ENCODE measurements around the gene TLNRD1. TPM values are rescaled to one million over a fixed set of nuclear protein-coding genes. Genes with fewer than 3 reads are reported as not detected.

The TLNRD1 gene
- polyA plus RNA-seq, 1 donor (not counting 4 experiments of a cell fraction or from before 2014, with no cell fraction given): 3.1 TPM

GRCh38 chr15:81018197-81018596 is 17.5 kb downstream of the TLNRD1 start:
- no peaks in the 10 kb centered on the region for H3K9me1 ChIP-seq (ENCODE audit: control insufficient read depth, extremely low read depth, insufficient read depth, low read length)
- no peak overlapping the region for H3K9ac ChIP-seq (ENCODE audit: control insufficient read depth, extremely low read depth, insufficient read depth, low read length)
- TF ChIP-seq, protein P1, sequence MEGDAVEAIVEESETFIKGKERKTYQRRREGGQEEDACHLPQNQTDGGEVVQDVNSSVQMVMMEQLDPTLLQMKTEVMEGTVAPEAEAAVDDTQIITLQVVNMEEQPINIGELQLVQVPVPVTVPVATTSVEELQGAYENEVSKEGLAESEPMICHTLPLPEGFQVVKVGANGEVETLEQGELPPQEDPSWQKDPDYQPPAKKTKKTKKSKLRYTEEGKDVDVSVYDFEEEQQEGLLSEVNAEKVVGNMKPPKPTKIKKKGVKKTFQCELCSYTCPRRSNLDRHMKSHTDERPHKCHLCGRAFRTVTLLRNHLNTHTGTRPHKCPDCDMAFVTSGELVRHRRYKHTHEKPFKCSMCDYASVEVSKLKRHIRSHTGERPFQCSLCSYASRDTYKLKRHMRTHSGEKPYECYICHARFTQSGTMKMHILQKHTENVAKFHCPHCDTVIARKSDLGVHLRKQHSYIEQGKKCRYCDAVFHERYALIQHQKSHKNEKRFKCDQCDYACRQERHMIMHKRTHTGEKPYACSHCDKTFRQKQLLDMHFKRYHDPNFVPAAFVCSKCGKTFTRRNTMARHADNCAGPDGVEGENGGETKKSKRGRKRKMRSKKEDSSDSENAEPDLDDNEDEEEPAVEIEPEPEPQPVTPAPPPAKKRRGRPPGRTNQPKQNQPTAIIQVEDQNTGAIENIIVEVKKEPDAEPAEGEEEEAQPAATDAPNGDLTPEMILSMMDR (optimal IDR thresholded peaks at IDR 0.05 in 1 of 3, IDR thresholded peaks at IDR 0.05 in 1 of 3, conservative IDR thresholded peaks at IDR 0.05 in 1 of 3; ENCODE audit: extremely low read depth in 1 of 3, insufficient read depth in 2 of 3, low read length in 3 of 3): no peak
- no peak for TF ChIP-seq EZH2 (IDR thresholded peaks at IDR 0.05; ENCODE audit: low read length)
- H3K27ac ChIP-seq (ENCODE audit: control insufficient read depth, insufficient read depth, low read length): no peak overlapping the region
- no peak overlapping the region for H3K4me2 ChIP-seq (ENCODE audit: control insufficient read depth, extremely low read depth, insufficient read depth, low read depth, low read length)
- H4K20me1 ChIP-seq (ENCODE audit: control insufficient read depth, extremely low read depth, insufficient read depth, low read length): no peaks in the 10 kb centered on the region
- DNase-seq (ENCODE audit: low read depth, low spot score) (no peak), FAIRE-seq (no peak)
- no peaks in the 10 kb centered on the region for H3K27me3 ChIP-seq (ENCODE audit: control insufficient read depth, extremely low read depth, insufficient read depth, low read length)
- H2AFZ ChIP-seq (ENCODE audit: control insufficient read depth, low read length): no peak overlapping the region
- H3K79me2 ChIP-seq (ENCODE audit: control insufficient read depth, insufficient read depth, low read length): no peaks in the 10 kb centered on the region
- H3K36me3 ChIP-seq (ENCODE audit: control insufficient read depth in 2 of 2, extremely low read depth in 1 of 2, insufficient read depth in 2 of 2, low read length in 2 of 2): no peaks in the 10 kb centered on the region
- H3K4me1 ChIP-seq (ENCODE audit: control insufficient read depth, extremely low read depth, insufficient read depth, low read length): no peaks in the 10 kb centered on the region
- dilution Hi-C loops (cut with MboI; ENCODE audit: extremely low pct_ligation_motif_present, low sequenced_read_pairs): no loop called here
- H3K9me3 ChIP-seq (ENCODE audit: control insufficient read depth, low read depth, low read length): no peaks in the 10 kb centered on the region
- no peak overlapping the region for H3K4me3 ChIP-seq (ENCODE audit: control insufficient read depth in 2 of 3, extremely low read depth in 1 of 3, insufficient read depth in 2 of 3, low read depth in 1 of 3, low read length in 3 of 3)

DNA sequence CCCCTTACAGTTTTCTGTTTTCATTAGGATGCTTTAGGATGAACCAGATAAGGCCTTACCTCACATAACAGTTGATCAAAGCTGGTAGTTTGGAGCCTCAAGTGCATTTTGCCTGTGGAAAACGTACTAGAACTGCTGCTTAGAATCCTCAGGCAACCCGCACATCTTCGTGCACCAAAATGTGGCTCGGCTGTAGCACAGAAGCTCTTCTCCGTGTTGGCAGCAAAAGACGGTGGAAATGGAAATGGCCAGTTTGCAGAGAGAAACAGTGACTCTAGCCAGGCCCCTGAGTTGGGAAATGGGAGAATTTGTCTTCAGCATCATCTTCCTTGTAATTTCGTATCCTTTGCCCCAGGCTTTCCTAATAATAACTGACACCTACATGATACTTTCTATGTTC is 20.6 kb downstream of the TLNRD1 start:
- Histone ChIP-seq H3K9ac (ENCODE audit: control insufficient read depth, extremely low read depth, insufficient read depth, low read length) (no peak overlapping the region), H3K27ac (ENCODE audit: control insufficient read depth, insufficient read depth, low read length) (no peak overlapping the region), H3K9me1 (ENCODE audit: control insufficient read depth, extremely low read depth, insufficient read depth, low read length) (no peaks in the 10 kb centered on the region), H3K79me2 (ENCODE audit: control insufficient read depth, insufficient read depth, low read length) (no peaks in the 10 kb centered on the region), H3K4me3 (ENCODE audit: control insufficient read depth in 2 of 3, extremely low read depth in 1 of 3, insufficient read depth in 2 of 3, low read depth in 1 of 3, low read length in 3 of 3) (no peak overlapping the region), H3K4me1 (ENCODE audit: control insufficient read depth, extremely low read depth, insufficient read depth, low read length) (no peaks in the 10 kb centered on the region), H3K36me3 (ENCODE audit: control insufficient read depth in 2 of 2, extremely low read depth in 1 of 2, insufficient read depth in 2 of 2, low read length in 2 of 2) (no peaks in the 10 kb centered on the region), H4K20me1 (ENCODE audit: control insufficient read depth, extremely low read depth, insufficient read depth, low read length) (no peaks in the 10 kb centered on the region), H3K4me2 (ENCODE audit: control insufficient read depth, extremely low read depth, insufficient read depth, low read depth, low read length) (no peak overlapping the region), H3K27me3 (ENCODE audit: control insufficient read depth, extremely low read depth, insufficient read depth, low read length) (no peaks in the 10 kb centered on the region), H2AFZ (ENCODE audit: control insufficient read depth, low read length) (no peak overlapping the region), H3K9me3 (ENCODE audit: control insufficient read depth, low read depth, low read length) (no peaks in the 10 kb centered on the region)
- dilution Hi-C loops (cut with MboI; ENCODE audit: extremely low pct_ligation_motif_present, low sequenced_read_pairs): no loop called here
- no peak for TF ChIP-seq EZH2 (IDR thresholded peaks at IDR 0.05; ENCODE audit: low read length)
- FAIRE-seq (no peak), DNase-seq (ENCODE audit: low read depth, low spot score) (no peak)

Measured in keratinocyte (primary cell).